Sigmoid colon (tissue), 4 donors: ENCODE results near the gene MARCO.

Experiments used
- CTCF ChIP-seq, 4 experiments: fragments of 450-650 bp in 3 of 4; fragments of 200-600 bp in 1 of 4; IDR thresholded peaks; one replicate each; pipeline ENCODE4 v1.5.1; 2016 to 2019; ENCODE audit warnings: antibody characterized with exemption in 4 of 4, mild to moderate bottlenecking in 3 of 4, moderate library complexity in 2 of 4
- POLR2A ChIP-seq, 2 donors: fragments of 450-650 bp; IDR thresholded peaks; one replicate each; pipeline ENCODE4 v1.6.1; 2016; ENCODE audit warnings: antibody characterized with exemption in 2 of 2, mild to moderate bottlenecking in 2 of 2, moderate library complexity in 2 of 2
- POLR2AphosphoS5 ChIP-seq, 4 donors: sonication (generic); formaldehyde crosslinking; IDR thresholded peaks; one replicate each; pipeline ENCODE4 v1.6.1; 2017; ENCODE audit warnings: antibody characterized with exemption in 4 of 4

- TF ChIP-seq CTCF (IDR thresholded peaks at IDR 0.05) = no peak
- no peak for TF ChIP-seq POLR2A (IDR thresholded peaks at IDR 0.05)
- no peak for TF ChIP-seq POLR2AphosphoS5 (IDR thresholded peaks at IDR 0.05)
Observed at GRCh38 chr2:118969734-118970395, 27.9 kb downstream of the MARCO start.
